HG03196 (cell line): ENCODE data around the gene OR51D1.

Experiments
- ATAC-seq: cut with Tn5 transposase; IDR thresholded peaks from one replicate; pipeline ENCODE4 v1.9.1; 2021; ENCODE audit not compliant: unreplicated experiment

OR51D1 gene

GRCh38 chr11:4644233-4644632 lies 7.0 kb downstream of the OR51D1 start:
- ATAC-seq: no peak

GRCh38 chr11:4645974-4646373 lies 8.7 kb downstream of the OR51D1 start:
- ATAC-seq: no peak

GRCh38 chr11:4647766-4648165 lies 10.5 kb downstream of the OR51D1 start:
- ATAC-seq: no peak

DNA sequence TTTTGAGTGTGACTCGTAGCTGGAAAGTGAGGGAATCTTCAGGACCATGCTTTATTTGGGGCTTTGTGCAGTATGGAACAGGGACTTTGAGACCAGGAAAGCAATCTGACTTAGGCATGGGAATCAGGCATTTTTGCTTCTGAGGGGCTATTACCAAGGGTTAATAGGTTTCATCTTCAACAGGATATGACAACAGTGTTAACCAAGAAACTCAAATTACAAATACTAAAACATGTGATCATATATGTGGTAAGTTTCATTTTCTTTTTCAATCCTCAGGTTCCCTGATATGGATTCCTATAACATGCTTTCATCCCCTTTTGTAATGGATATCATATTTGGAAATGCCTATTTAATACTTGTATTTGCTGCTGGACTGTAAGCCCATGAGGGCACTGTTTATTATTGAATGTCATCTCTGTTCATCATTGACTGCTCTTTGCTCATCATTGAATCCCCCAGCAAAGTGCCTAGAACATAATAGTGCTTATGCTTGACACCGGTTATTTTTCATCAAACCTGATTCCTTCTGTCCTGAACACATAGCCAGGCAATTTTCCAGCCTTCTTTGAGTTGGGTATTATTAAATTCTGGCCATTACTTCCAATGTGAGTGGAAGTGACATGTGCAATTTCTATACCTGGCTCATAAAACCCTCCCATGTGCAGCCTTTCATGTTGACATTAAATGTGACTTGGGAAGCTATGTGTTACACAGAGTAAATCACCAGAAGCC lies 17.5 kb downstream of the OR51D1 start:
- no peak for ATAC-seq

GRCh38 chr11:4658629-4659445 lies 21.6 kb downstream of the OR51D1 start:
- no peak for ATAC-seq

GRCh38 chr11:4662876-4663275 lies 25.6 kb downstream of the OR51D1 start:
- ATAC-seq: no peak

DNA sequence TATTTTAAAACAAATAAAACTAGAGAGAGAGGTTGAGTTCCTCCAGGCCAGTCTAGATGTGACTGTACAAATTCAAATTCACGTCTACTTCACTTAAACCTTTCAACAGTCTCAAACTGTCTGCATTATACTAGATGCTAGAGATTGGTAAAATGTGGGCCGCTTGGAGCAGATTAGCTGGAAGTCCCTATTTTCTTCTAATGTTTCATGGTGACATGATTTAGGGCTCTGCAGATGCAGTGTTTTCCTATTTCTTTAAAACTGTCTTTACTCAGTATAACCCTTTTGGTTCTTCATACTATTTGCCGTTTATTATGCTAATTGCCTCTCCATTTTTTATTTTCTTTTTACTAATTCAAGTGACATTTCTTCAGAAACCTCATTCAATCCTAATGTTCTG lies 26.9 kb downstream of the OR51D1 start:
- no peak for ATAC-seq

DNA sequence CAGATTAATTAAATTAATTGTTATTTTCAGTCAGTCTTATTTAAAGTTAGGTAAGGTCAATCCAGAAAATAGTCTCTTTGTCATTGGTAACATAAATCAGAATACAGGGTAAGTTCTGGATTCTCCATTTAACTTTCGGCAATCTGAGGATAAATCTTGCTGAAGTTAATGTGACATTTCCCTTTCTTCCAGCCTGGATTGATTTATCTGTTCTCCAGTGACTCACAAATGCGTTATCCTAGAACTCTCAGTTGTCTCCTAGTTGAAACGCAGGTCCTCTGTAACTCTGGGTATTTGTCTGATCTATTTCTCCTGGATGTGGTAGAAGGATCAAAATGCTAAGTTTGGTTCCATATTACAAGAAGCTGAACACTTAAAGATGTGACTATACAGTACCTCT lies 27.5 kb downstream of the OR51D1 start:
- no peak for ATAC-seq

DNA sequence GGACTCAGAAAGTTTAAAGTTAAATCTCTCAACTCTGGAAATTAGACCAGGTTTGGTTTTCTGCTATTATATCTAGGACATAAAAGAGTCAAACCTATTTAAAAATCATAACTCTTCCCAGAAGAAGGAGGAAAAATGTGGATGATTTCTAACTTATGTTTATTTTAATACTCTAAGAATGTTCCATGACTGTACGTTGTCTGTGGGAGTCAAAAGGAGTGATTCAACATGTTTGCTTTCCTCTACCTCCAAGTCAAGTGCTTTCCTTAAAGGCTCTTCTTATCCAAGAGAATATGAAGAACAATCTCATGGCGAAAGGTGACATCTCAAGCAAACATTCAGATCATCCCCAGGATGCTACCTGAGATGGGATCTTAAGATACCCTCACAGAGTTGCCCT lies 28.1 kb downstream of the OR51D1 start:
- no peak for ATAC-seq

DNA sequence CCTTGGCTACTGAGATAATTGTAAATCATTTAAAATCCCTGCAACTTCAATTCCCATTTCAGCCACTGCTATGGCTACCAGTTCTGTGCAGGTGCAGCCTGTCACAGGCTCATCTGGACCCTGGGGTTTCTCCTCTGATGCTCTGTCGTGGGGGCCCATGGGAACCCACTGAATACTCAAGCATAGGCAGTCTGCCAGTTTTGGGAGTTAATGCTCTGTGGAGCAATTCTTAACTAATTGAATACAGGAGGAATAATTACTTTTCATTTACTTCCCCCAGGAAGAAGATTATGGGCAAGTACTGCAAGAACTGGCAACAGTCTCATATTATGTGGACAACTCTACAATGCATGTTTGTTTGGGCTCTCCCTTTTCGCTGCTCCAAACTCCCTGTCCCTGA lies 34.5 kb downstream of the OR51D1 start:
- no peak for ATAC-seq

- ATAC-seq: no peak
Observed at GRCh38 chr11:4672470-4672869, 35.2 kb downstream of the OR51D1 start.

DNA sequence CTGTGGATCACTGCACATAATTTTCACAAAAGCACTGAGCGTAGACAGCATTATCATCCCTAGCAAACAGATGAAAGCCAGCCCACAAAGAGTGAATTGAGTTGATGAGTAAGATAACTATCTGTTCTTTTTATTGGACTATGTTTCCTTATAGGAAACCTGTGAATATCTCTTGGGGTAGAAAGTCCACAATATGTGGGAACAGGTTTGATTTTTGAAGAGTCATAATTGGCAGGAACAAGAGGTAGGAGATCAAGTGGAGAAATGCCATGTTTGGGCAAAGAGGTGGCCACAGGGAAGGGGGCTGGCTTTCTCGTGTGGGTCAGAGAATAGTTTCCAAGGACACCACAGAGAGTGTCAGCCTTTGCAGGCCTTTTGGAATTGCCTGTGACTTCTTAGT lies 36.5 kb downstream of the OR51D1 start:
- no peak for ATAC-seq

- ATAC-seq: no peak
Observed at GRCh38 chr11:4677948-4678347, 40.7 kb downstream of the OR51D1 start.

GRCh38 chr11:4680341-4680740 lies 43.1 kb downstream of the OR51D1 start:
- no peak for ATAC-seq

DNA sequence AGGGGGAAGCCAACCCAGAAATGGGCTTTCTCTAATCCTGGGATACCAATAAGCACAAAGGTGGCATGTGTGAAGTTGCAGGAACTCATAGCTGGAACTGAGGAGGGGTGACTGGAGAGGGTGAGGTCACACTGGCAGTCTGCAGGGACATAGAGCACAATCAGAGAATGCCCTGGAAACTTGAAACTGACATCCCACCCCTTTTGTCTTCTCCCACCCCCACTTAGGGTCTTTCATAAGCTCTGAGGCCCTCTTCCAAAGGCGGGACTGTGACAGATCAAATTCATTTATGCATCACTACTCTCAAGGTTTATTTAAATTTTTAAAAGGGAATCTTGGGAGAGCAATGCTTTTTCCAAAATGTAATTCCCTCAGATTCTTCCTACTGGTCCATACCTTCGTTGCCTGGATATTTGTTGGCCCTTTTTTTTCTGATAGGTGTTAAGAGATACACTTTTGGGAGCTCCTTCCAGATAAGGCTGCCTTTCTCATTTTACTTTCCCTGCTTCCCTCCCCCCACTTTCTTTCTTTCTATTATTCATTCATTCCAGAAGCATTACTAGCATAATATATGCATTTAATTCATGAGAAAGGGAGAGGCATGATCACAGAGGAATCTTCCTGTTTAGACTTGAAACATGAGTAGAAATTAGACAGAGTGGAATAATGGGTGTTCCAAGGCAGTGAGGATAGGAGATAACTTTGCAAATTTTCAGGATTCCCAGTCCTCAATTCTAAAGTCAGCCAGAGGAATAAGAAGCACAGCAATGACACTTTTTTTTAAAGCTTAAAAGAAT lies 45.5 kb downstream of the OR51D1 start:
- ATAC-seq: no peak

DNA sequence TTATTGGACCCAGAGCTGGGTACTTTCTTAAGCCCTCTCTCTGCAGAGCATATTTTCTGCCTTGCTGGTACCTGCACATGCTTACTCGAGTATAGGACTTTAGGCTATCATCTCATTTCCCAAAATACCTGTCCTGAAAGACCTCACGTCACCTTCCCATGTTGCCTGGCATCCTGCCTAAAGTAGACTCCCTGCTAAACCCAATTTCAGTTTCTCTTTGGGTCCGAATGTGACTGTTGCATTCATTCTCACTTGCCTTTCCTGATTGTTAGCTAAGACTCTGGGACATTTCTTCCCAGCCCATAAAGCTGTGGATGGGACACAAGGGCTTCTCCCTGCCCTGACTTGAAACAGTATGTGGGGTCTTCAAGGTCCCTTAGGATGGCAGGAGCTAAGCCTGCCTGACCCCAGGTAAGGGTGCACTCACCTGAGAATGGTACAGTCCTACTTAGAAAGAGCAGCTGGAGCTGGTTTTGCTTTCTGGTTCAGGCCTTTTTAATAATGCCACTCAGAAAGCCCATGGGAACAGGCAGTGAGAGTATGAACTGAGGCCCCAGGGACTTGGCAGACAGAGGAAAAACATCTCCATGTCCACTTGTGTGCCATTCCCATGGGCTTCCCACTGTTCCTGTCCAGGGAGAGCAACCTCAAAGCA lies 47.5 kb downstream of the OR51D1 start:
- no peak for ATAC-seq
